IMR-90 (cell line): ENCODE results near the gene CDH1. TPM values are rescaled to one million over a fixed set of nuclear protein-coding genes. Genes with fewer than 3 reads are reported as not detected.

ENCODE experiments used
- ATAC-seq: fragments of 200-7000 bp; cut with Tn5 transposase; 2 replicates; pipeline ENCODE4 v1.9.1; 2020; ENCODE audit warnings: low read depth, mild to moderate bottlenecking, moderate library complexity
- BruUV-seq: library from RNA; stranded (reverse); fragments of 400-500 nt; replicated peaks from 2 replicates; lab custom pipeline; 2021; lab: Mats Ljungman, UMichigan
- CTCF ChIA-PET: fragments of 300-600 bp; formaldehyde crosslinking; extraction: SDS; loops from one replicate; lab custom pipeline; 2021; ENCODE audit warnings: antibody characterized with exemption; lab: Yijun Ruan, JAX
- POLR2A ChIA-PET: fragments of 300-600 bp; sonication (Branson Sonifier 250); formaldehyde crosslinking; loops from one replicate; lab custom pipeline; 2022; ENCODE audit warnings: antibody characterized with exemption; ENCODE audit not compliant: unreplicated experiment; lab: Charles Lee
- DNase-seq: peaks from one replicate; pipeline ENCODE4 v3.0.0; 2013
- H2AFZ ChIP-seq: replicated peaks from 2 replicates; pipeline ENCODE3; 2013; ENCODE audit warnings: low read length, mild to moderate bottlenecking; ENCODE audit not compliant: poor library complexity
- H2AK5ac ChIP-seq: 2 replicates; pipeline ENCODE4 v1.6.1; 2013; ENCODE audit warnings: low read depth, low read length, inconsistent platforms
- H2AK9ac ChIP-seq: replicated peaks from 2 replicates; pipeline ENCODE3; 2013; ENCODE audit warnings: mild to moderate bottlenecking, low read depth, low read length, moderate library complexity; ENCODE audit not compliant: poor library complexity
- H2BK120ac ChIP-seq: 2 replicates; pipeline ENCODE4 v1.6.1; 2013; ENCODE audit warnings: low read depth, low read length, inconsistent platforms
- H2BK15ac ChIP-seq: 3 replicates; pipeline ENCODE4 v1.6.1; 2013; ENCODE audit warnings: low read depth, low read length, inconsistent platforms
- H2BK20ac ChIP-seq: 2 replicates; pipeline ENCODE4 v1.6.1; 2013; ENCODE audit warnings: low read depth, mild to moderate bottlenecking, inconsistent platforms, low read length, moderate library complexity
- H2BK5ac ChIP-seq: 2 replicates; pipeline ENCODE4 v1.6.1; 2013; ENCODE audit warnings: mild to moderate bottlenecking, low read depth, low read length, inconsistent platforms; ENCODE audit not compliant: poor library complexity, severe bottlenecking
- H3K14ac ChIP-seq: replicated peaks from 2 replicates; pipeline ENCODE4 v1.6.1; 2013; ENCODE audit warnings: low read depth, low read length, inconsistent platforms
- H3K18ac ChIP-seq: 2 replicates; pipeline ENCODE4 v1.6.1; 2013; ENCODE audit warnings: low read depth, low read length, control low read depth
- H3K23ac ChIP-seq: 2 replicates; pipeline ENCODE4 v1.6.1; 2013; ENCODE audit warnings: low read depth, low read length, inconsistent platforms
- H3K27ac ChIP-seq: 2 replicates; pipeline ENCODE4 v1.5.1; 2013; ENCODE audit warnings: mild to moderate bottlenecking, control low read depth, low read length; ENCODE audit not compliant: insufficient read depth
- H3K27me3 ChIP-seq: 2 replicates; pipeline ENCODE4 v1.6.1; 2013; ENCODE audit warnings: low read length; ENCODE audit not compliant: control insufficient read depth, insufficient read depth
- H3K36me3 ChIP-seq: 2 replicates; pipeline ENCODE4 v1.6.1; 2013; ENCODE audit warnings: low read length, mixed read lengths; ENCODE audit not compliant: control insufficient read depth, insufficient read depth
- H3K4ac ChIP-seq: 2 replicates; pipeline ENCODE4 v1.6.1; 2013; ENCODE audit warnings: low read depth, low read length, inconsistent platforms
- H3K4me1 ChIP-seq: 2 replicates; pipeline ENCODE4 v1.6.1; 2013; ENCODE audit warnings: low read length, mixed read lengths; ENCODE audit not compliant: control insufficient read depth, insufficient read depth
- H3K4me2 ChIP-seq: 2 replicates; pipeline ENCODE4 v1.6.1; 2013; ENCODE audit warnings: low read depth, mild to moderate bottlenecking, control low read depth, low read length, moderate library complexity
- H3K4me3 ChIP-seq: 2 replicates; pipeline ENCODE4 v1.5.1; 2013; ENCODE audit warnings: low read depth, mild to moderate bottlenecking, control low read depth, low read length, moderate library complexity; ENCODE audit not compliant: insufficient read depth
- H3K56ac ChIP-seq: 2 replicates; pipeline ENCODE4 v1.6.1; 2013; ENCODE audit warnings: low read length, inconsistent platforms; ENCODE audit not compliant: insufficient read depth; ENCODE audit errors: extremely low read depth
- H3K79me1 ChIP-seq, 2 experiments: 2 replicates each; pipeline ENCODE4 v1.6.1; 2013; ENCODE audit warnings: low read length in 2 of 2, inconsistent platforms in 1 of 2, low read depth in 1 of 2
- H3K9ac ChIP-seq: 2 replicates; pipeline ENCODE4 v1.6.1; 2013; ENCODE audit warnings: low read depth, low read length, control low read depth
- H3K9me1 ChIP-seq: 2 replicates; pipeline ENCODE4 v1.6.1; 2013; ENCODE audit warnings: low read length, inconsistent platforms; ENCODE audit not compliant: insufficient read depth
- H3K9me3 ChIP-seq: 2 replicates; pipeline ENCODE4 v1.6.1; 2013; ENCODE audit warnings: low read length; ENCODE audit not compliant: control insufficient read depth, insufficient read depth
- H4K20me1 ChIP-seq: 2 replicates; pipeline ENCODE4 v1.6.1; 2013; ENCODE audit warnings: low read length, inconsistent platforms; ENCODE audit not compliant: insufficient read depth
- H4K5ac ChIP-seq: 2 replicates; pipeline ENCODE4 v1.6.1; 2013; ENCODE audit warnings: mild to moderate bottlenecking, low read depth, low read length, control low read depth
- H4K8ac ChIP-seq, 2 experiments: 2 replicates each; pipeline ENCODE4 v1.6.1; 2013; ENCODE audit warnings: low read depth in 2 of 2, low read length in 2 of 2, control low read depth in 1 of 2, inconsistent platforms in 1 of 2
- H4K91ac ChIP-seq: 2 replicates; pipeline ENCODE4 v1.6.1; 2013; ENCODE audit warnings: low read depth, low read length, inconsistent platforms; ENCODE audit not compliant: insufficient read depth
- BHLHE40 ChIP-seq: fragments of 150-350 bp; IDR thresholded peaks from 2 replicates; pipeline ENCODE4 v1.6.1; 2016; ENCODE audit warnings: mild to moderate bottlenecking, low read depth, low read length
- CEBPB ChIP-seq: IDR thresholded peaks from 2 replicates; pipeline ENCODE4 v1.6.1; 2012; ENCODE audit warnings: low read depth, low read length, improper control_type of control experiment
- CHD1 ChIP-seq: IDR thresholded peaks from 2 replicates; pipeline ENCODE4 v1.6.1; 2012; ENCODE audit warnings: low read depth, low read length, improper control_type of control experiment
- CTCF ChIP-seq: conservative IDR thresholded peaks from 2 replicates; pipeline ENCODE4 v1.5.1; 2012; ENCODE audit warnings: mild to moderate bottlenecking, low read depth, low read length, improper control_type of control experiment
- ELK1 ChIP-seq: fragments of 150-350 bp; IDR thresholded peaks from 2 replicates; pipeline ENCODE4 v1.6.1; 2016; ENCODE audit warnings: low read depth, mild to moderate bottlenecking, low read length, moderate library complexity, borderline replicate concordance
- FOS ChIP-seq: fragments of 150-350 bp; IDR thresholded peaks from 2 replicates; pipeline ENCODE4 v1.6.1; 2016; ENCODE audit warnings: low read depth, low read length
- MAFK ChIP-seq: IDR thresholded peaks from 2 replicates; pipeline ENCODE4 v1.6.1; 2012; ENCODE audit warnings: low read depth, low read length, improper control_type of control experiment
- MAZ ChIP-seq: IDR thresholded peaks from 2 replicates; pipeline ENCODE4 v1.6.1; 2012; ENCODE audit warnings: low read depth, mild to moderate bottlenecking, low read length, improper control_type of control experiment, moderate library complexity, borderline replicate concordance
- MXI1 ChIP-seq: IDR thresholded peaks from 2 replicates; pipeline ENCODE4 v1.6.1; 2012; ENCODE audit warnings: low read depth, mild to moderate bottlenecking, low read length, moderate library complexity, borderline replicate concordance
- NFE2L2 ChIP-seq: fragments of 150-350 bp; IDR thresholded peaks from 2 replicates; pipeline ENCODE4 v1.6.1; 2016; ENCODE audit warnings: low read depth, mild to moderate bottlenecking, low read length
- POLR2A ChIP-seq: IDR thresholded peaks from 2 replicates; pipeline ENCODE4 v1.6.1; 2012; ENCODE audit warnings: mild to moderate bottlenecking, low read depth, low read length
- RAD21 ChIP-seq: IDR thresholded peaks from 2 replicates; pipeline ENCODE4 v1.6.1; 2012; ENCODE audit warnings: low read length, improper control_type of control experiment
- RCOR1 ChIP-seq: IDR thresholded peaks from 2 replicates; pipeline ENCODE4 v1.6.1; 2012; ENCODE audit warnings: mild to moderate bottlenecking, low read length, improper control_type of control experiment; ENCODE audit not compliant: insufficient replicate concordance
- RFX5 ChIP-seq: IDR thresholded peaks from 2 replicates; pipeline ENCODE4 v1.8.0; 2012; ENCODE audit warnings: low read depth, mild to moderate bottlenecking, low read length, moderate library complexity
- SMC3 ChIP-seq: fragments of 150-350 bp; IDR thresholded peaks from 2 replicates; pipeline ENCODE4 v1.6.1; 2016; ENCODE audit warnings: low read depth, mild to moderate bottlenecking, antibody characterized with exemption, low read length, moderate library complexity
- USF2 ChIP-seq: fragments of 150-350 bp; IDR thresholded peaks from 2 replicates; pipeline ENCODE4 v1.6.1; 2017; ENCODE audit warnings: mild to moderate bottlenecking, antibody characterized with exemption, low read length, low read depth
- WGBS, 2 experiments: methylation state at CpG; one replicate each; pipeline versions ENCODE4 v1.1.5 to v1.1.7; 2013; ENCODE audit warnings: missing lambda C conversion rate in 2 of 2; ENCODE audit not compliant: insufficient read length in 1 of 2; ENCODE audit errors: extremely low coverage in 2 of 2; 5-methylcytosine and 5-hydroxymethylcytosine counted together
- dilution Hi-C: fragments of 300-500 bp; cut with HindIII; formaldehyde crosslinking; loops from one replicate; pipeline ENCODE4 v1.14.3; 2018; ENCODE audit warnings: low sequenced_read_pairs; ENCODE audit not compliant: unreplicated experiment
- in situ Hi-C: fragments of 300-500 bp; cut with MboI; formaldehyde crosslinking; loops from 3 replicates; pipeline ENCODE4 v1.14.3; 2019; ENCODE audit warnings: low sequenced_read_pairs, inconsistent platforms, mixed read lengths
- intact Hi-C: fragments of 100-400 bp; cut with micrococcal nuclease; formaldehyde crosslinking; loops from 2 replicates; pipeline ENCODE4 v1.10.0; 2022
- polyA plus RNA-seq, 3 experiments: library from polyadenylated mRNA; depleted of rRNA; stranded (reverse); fragments of >200 nt; gene quantifications; 2 replicates each; pipeline ENCODE4 v1.2.3, GENCODE V29; 2012; ENCODE audit warnings: low replicate concordance in 1 of 3
- total RNA-seq: library from RNA; depleted of rRNA; stranded (reverse); fragments of >200 nt; gene quantifications from 2 replicates; pipeline ENCODE4 v1.2.3, GENCODE V29; 2012

The CDH1 gene
- total and polyA plus RNA-seq, 2 of the 4 experiments (the other 2 are of a cell fraction) = under 0.01 TPM; not detected in 1

DNA sequence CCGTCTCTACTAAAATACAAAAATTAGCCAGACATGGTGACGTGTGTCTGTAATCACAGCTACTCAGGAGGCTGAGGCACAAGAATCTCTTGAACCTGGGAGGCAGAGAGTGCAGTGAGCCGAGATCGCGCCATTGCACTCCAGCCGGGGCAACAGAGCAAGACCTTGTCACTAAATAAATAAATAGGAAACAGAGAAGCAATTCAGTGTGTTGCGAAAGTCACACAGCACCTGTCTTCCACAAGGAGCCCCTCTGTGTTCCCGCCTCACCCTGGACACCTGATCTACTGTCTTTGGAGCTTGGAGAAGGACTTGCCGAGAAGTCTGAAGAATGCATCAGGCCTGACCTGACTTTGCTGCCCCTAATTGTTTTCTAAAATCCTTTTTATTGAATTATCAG, 3.5 kb upstream of the CDH1 start:
- no peak overlapping the region for H2AK5ac ChIP-seq
- no peak overlapping the region for H2AFZ ChIP-seq
- POLR2A ChIA-PET = no interaction called here
- no peak overlapping the region for H2BK20ac ChIP-seq
- H2BK15ac ChIP-seq = no peak overlapping the region
- BruUV-seq = no TSS peak
- dilution Hi-C loops = no loop called here
- no peak overlapping the region for H3K4ac ChIP-seq
- TF ChIP-seq POLR2A = no peak
- no peak for TF ChIP-seq CHD1
- TF ChIP-seq USF2 = no peak
- TF ChIP-seq RCOR1 = no peak
- no peak for TF ChIP-seq MAFK
- no peak for TF ChIP-seq NFE2L2
- no peak for TF ChIP-seq MXI1
- TF ChIP-seq MAZ = no peak
- TF ChIP-seq SMC3 = no peak
- TF ChIP-seq ELK1 = no peak
- TF ChIP-seq RFX5 = no peak
- no peak for TF ChIP-seq CTCF
- TF ChIP-seq RAD21 = no peak
- TF ChIP-seq FOS = no peak
- no peak for TF ChIP-seq CEBPB
- TF ChIP-seq BHLHE40 = no peak
- no CpG with 5 or more reads among the region's 9 CpGs for WGBS, 2 experiments
- no peak overlapping the region for H3K4me2 ChIP-seq
- H3K27me3 ChIP-seq = peaks cover 49% of the 10 kb centered on the region
- DNase-seq (no peak), ATAC-seq (no peak)
- no peak overlapping the region for H2BK120ac ChIP-seq
- no peaks in the 10 kb centered on the region for H3K9me1 ChIP-seq
- H4K8ac ChIP-seq = no peak overlapping the region
- no peak overlapping the region for H2AK9ac ChIP-seq
- H3K9ac ChIP-seq = no peak overlapping the region
- H3K56ac ChIP-seq = no peak overlapping the region
- H3K18ac ChIP-seq = no peak overlapping the region
- peaks cover 4% of the 10 kb centered on the region; the same call in 1 of the 2 replicates for H3K9me3 ChIP-seq
- CTCF ChIA-PET = no interaction called here
- H3K79me1 ChIP-seq = no peaks in the 10 kb centered on the region
- H2BK5ac ChIP-seq = no peak overlapping the region
- no peaks in the 10 kb centered on the region for H4K20me1 ChIP-seq
- no peak overlapping the region for H4K91ac ChIP-seq
- H3K36me3 ChIP-seq = no peaks in the 10 kb centered on the region
- intact Hi-C loops = no loop called here
- H3K4me3 ChIP-seq = no peak overlapping the region
- H3K14ac ChIP-seq = no peak overlapping the region
- no peak overlapping the region for H4K5ac ChIP-seq
- in situ Hi-C loops = no loop called here
- no peaks in the 10 kb centered on the region for H3K4me1 ChIP-seq
- H3K23ac ChIP-seq = no peak overlapping the region
- H3K27ac ChIP-seq = no peak overlapping the region
